Stimulated activated CD4-positive, alpha-beta T cell treated with anti-CD3 and anti-CD28 coated beads, Interleukin-2, amount 100 ng/mL, for 4 hours (primary cell): ENCODE measurements around the gene EFCAB11.

Experiments used
- DNase-seq: peaks from one replicate; pipeline ENCODE4 v3.0.0-alpha.2; 2020; ENCODE audit warnings: low read depth

Gene EFCAB11

DNA sequence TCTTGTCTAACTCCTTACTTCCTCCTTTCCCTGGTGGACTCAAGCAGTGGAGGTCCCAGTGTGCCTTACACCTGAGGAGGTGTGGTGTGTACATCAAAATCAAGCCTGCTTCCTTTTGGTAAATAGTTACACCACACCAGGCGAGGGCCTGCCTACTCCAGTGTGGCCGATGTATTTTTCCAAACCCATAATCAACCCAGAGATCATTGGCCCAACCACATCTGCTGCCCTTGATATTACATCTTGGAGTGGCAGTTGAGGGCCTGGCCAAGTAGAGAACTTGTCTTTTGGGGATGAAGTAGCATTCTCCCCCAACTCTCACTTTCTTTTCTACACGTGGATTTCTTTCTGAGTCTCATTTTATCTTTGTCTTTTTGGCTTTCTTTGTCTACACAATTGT, 187.4 kb downstream of the EFCAB11 start:
- no peak for DNase-seq

- no peak for DNase-seq
Measured at GRCh38 chr14:89765346-89765745, 189.2 kb downstream of the EFCAB11 start.

- no peak for DNase-seq
Measured at GRCh38 chr14:89760086-89760485, 194.4 kb downstream of the EFCAB11 start.

- no peak for DNase-seq
Measured at GRCh38 chr14:89757313-89757939, 197.1 kb downstream of the EFCAB11 start.

GRCh38 chr14:89755816-89756215, 198.7 kb downstream of the EFCAB11 start:
- DNase-seq: no peak

- DNase-seq: no peak
Measured at GRCh38 chr14:89753828-89754412, 200.6 kb downstream of the EFCAB11 start.

GRCh38 chr14:89750908-89751392, 203.6 kb downstream of the EFCAB11 start:
- no peak for DNase-seq

- no peak for DNase-seq
Measured at GRCh38 chr14:89750281-89750755, 204.2 kb downstream of the EFCAB11 start.

- DNase-seq: no peak
Measured at GRCh38 chr14:89748004-89748403, 206.5 kb downstream of the EFCAB11 start.

DNA sequence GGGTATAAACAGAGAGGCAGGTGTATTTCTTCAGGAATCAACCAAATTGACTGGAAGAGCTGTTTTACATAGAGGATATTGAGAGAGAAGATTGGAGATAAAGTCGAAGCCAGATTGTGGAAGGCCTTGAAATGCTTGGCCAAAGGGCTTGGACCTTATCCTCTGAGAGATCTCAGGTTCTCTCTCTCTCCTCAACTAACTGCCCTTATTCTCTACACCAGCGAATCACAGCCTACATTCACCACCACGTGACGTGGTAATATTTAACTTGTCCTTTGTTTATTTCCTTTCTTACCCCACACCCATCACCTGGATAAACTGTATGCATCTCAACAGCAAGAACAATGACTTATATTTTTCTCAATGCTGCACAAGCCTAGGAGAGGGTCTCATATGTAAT, 207.4 kb downstream of the EFCAB11 start:
- no peak for DNase-seq

DNA sequence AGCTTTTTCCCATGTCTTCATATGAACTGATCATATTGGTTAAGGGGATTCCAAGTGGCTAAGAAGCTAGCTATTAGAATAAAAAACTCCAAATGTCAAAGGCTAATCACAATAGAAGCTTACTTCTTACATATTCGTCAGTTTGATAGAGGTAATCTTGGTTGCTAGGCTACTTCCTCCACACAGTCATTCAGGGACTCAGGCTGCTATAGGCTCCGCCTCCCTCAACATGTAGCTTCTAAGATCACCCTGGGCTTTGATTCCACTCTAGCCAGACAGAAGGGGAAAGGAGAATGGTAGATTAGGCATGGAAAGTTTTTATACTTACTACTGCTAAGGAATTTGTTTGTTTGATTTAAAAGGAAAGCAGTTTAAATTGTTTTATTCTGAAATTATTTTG, 207.9 kb downstream of the EFCAB11 start:
- no peak for DNase-seq

DNA sequence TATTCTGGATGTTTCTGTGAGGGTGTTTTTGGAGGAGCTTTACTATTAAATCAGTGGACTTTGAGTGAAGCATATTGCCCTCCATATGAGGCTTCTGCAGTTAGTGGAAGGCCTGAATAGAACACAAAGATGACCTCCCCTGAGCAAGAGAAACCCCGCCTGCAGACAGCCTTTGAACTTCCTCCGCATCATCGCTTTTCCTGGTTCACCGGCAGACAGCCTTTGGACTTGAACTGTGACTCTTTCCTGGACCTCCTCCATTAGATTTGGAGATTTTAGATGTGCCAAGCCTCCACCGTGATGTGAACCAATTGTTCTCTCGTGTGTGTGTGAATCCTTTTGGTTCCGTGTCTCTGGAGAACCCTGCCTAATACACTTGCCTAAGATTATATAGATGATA, 208.4 kb downstream of the EFCAB11 start:
- DNase-seq: no peak
